ENCODE data around the gene ATP6V0D1. TPM values are rescaled to one million over a fixed set of nuclear protein-coding genes. Genes with fewer than 3 reads are reported as not detected.

The ATP6V0D1 gene
- 100 to 1,000 TPM; 142 to 185 TPM for total RNA-seq
- 10 to 100 TPM; 48.5 to 65.5 (median 58.0) TPM for polyA plus RNA-seq (ENCODE audit: insufficient read length in 6 of 6)
- long read RNA-seq, donor 1, transcript ATP6V0D1-201 (8 exons, 1,716 nt), result major isoform, 37 of 41 reads
- long read RNA-seq, donor 1, partial matches to known transcripts, result 0 of 41 reads
- long read RNA-seq, donor 1, other reads (novel, unspliced or antisense), result 0 of 41 reads
- long read RNA-seq, donor 2, transcript ATP6V0D1-201 (8 exons, 1,716 nt), result major isoform, 23 of 24 reads
- long read RNA-seq, donor 2, partial matches to known transcripts, result 0 of 24 reads
- long read RNA-seq, donor 2, other reads (novel, unspliced or antisense), result 0 of 24 reads
- long read RNA-seq, donor 3, transcript ATP6V0D1-201 (8 exons, 1,716 nt), result major isoform, 19 of 19 reads
- long read RNA-seq, donor 3, partial matches to known transcripts, result 0 of 19 reads
- long read RNA-seq, donor 3, other reads (novel, unspliced or antisense), result 0 of 19 reads
- long read RNA-seq, donor 4, transcript ATP6V0D1-201 (8 exons, 1,716 nt), result major isoform, 145 of 156 reads
- long read RNA-seq, donor 4, partial matches to known transcripts, result 3 of 156 reads
- long read RNA-seq, donor 4, other reads (novel, unspliced or antisense), result 8 of 156 reads
- long read RNA-seq, donor 5, transcript ATP6V0D1-201 (8 exons, 1,716 nt), result major isoform, 18 of 19 reads
- long read RNA-seq, donor 5, partial matches to known transcripts, result 0 of 19 reads
- long read RNA-seq, donor 5, other reads (novel, unspliced or antisense), result 0 of 19 reads
- long read RNA-seq, donor 6, transcript ATP6V0D1-201 (8 exons, 1,716 nt), result major isoform, 20 of 21 reads
- long read RNA-seq, donor 6, partial matches to known transcripts, result 0 of 21 reads
- long read RNA-seq, donor 6, other reads (novel, unspliced or antisense), result 0 of 21 reads
- long read RNA-seq, donor 7, transcript ATP6V0D1-201 (8 exons, 1,716 nt), result major isoform, 11 of 11 reads
- long read RNA-seq, donor 7, partial matches to known transcripts, result 0 of 11 reads
- long read RNA-seq, donor 7, other reads (novel, unspliced or antisense), result 0 of 11 reads
- long read RNA-seq, donor 8, transcript ATP6V0D1-201 (8 exons, 1,716 nt), result major isoform, 21 of 21 reads
- long read RNA-seq, donor 8, partial matches to known transcripts, result 0 of 21 reads
- long read RNA-seq, donor 8, other reads (novel, unspliced or antisense), result 0 of 21 reads
- long read RNA-seq, donor 9, result 0 reads
- long read RNA-seq, donor 10, transcript ATP6V0D1-201 (8 exons, 1,716 nt), result major isoform, 249 of 268 reads
- long read RNA-seq, donor 10, partial matches to known transcripts, result 6 of 268 reads
- long read RNA-seq, donor 10, other reads (novel, unspliced or antisense), result 13 of 268 reads
- long read RNA-seq, donor 11, result 0 reads
- long read RNA-seq, donor 12, transcript ATP6V0D1-201 (8 exons, 1,716 nt), result major isoform, 10 of 10 reads
- long read RNA-seq, donor 12, partial matches to known transcripts, result 0 of 10 reads
- long read RNA-seq, donor 12, other reads (novel, unspliced or antisense), result 0 of 10 reads

DNA sequence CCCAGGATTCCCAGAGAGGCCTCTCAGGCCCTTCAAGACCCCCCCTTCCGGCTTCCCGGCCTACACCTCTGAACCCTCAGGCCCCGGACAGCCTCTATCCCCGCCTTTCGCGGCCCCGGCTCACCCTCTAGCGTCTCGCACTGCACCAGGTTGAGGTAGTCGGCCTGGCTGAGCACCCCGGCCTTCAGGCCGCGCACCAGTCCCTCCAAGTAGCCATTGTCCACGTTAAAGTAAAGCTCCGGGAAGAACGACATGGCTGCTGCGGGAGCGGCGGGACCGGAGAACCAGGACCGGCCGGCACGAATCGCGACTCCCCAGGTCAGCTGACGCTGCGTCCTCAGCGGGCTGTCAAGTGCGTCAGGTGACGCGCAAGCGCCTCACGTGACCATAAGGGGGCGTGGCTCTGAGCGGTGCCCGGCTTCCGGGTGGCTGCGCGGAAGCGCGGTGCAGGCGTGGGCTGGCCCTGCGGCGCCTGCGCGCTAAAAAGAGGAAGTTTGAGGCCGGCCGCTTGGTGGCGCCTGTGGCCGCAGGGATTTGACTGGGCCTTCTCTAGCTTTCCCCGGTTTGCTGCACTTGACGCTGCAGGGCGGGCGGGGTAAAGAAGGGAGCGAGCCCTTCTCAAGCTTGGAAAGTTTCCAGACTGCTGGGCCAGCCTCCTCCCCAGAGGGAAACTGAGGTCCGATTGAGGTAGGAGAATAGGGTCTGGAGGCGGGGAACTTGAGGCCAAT is at the start of gene ATP6V0D1:
TSS of gene ATP6V0D1 (minus strand) at position 325 of the 728 bp plus-strand sequence. CDS start at position 254, 71 bp downstream.
- intact Hi-C loops (cut with DNase I), result no loop called here

DNA sequence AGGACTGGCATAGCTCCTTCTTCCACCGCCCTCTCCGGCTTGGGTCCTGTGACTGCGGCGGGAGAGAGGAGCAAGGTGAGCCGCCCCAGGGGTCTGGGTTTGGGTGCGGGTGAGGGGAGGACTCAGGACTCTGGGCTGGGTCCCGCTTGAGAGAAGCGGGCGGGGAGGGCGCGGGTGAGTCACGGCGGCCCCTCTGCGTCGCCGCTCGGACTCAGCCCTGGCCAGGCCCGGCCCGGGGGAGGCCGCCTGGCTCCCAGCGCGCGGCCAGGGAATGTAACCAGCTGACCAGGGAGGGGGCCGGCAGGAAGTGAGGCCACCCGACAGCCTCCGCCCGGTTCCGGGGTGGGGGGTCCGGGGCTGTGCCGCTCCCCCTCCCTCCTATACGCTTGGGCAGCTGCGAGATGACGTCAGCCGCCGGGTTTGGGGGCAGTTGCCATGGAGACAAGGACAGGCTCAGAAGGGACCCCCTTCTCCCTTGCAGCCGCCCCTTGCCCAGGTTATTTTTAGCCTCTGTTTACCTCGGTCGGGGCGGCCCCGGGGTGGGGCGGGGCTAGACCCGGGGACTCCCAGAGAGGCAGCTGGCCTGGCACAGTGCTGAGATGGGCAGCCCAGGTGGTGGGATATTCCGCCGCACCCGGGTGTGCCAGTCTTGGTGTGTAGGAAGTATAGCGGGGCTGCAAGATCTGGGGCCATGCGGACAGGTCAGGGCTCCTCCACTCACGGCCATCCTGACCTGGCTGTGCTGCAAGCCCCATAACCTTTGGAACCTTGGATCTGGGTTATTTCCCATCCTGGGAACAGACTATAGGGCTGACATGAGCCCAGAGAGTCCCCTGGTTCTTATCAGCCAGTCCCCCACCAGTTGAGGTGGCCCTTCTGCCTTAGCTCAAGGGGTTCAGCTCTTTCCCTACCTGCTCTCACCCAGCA is 49.3 kb upstream of the ATP6V0D1 start:
- intact Hi-C loops (cut with DNase I), result no loop called here
- peak; percentile 81 for ATAC-seq

More for the DNA sequence above, at the start of gene ATP6V0D1:
- TF ChIP-seq, protein P1, sequence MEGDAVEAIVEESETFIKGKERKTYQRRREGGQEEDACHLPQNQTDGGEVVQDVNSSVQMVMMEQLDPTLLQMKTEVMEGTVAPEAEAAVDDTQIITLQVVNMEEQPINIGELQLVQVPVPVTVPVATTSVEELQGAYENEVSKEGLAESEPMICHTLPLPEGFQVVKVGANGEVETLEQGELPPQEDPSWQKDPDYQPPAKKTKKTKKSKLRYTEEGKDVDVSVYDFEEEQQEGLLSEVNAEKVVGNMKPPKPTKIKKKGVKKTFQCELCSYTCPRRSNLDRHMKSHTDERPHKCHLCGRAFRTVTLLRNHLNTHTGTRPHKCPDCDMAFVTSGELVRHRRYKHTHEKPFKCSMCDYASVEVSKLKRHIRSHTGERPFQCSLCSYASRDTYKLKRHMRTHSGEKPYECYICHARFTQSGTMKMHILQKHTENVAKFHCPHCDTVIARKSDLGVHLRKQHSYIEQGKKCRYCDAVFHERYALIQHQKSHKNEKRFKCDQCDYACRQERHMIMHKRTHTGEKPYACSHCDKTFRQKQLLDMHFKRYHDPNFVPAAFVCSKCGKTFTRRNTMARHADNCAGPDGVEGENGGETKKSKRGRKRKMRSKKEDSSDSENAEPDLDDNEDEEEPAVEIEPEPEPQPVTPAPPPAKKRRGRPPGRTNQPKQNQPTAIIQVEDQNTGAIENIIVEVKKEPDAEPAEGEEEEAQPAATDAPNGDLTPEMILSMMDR (IDR thresholded peaks at IDR 0.05), result peak; percentile 69 to 88
- Histone ChIP-seq H3K27ac (peak within 1 kb of the TSS; percentile 96 to 97), H3K36me3 (peaks cover 0 to 15% of the 10 kb centered on the region in 2 donors), H3K27me3 (no peaks in the 10 kb centered on the region), H3K4me1 (peaks cover 26 to 79% of the 10 kb centered on the region in 2 donors), H3K4me3 (peak within 1 kb of the TSS; percentile 84 to 98), H3K9me3 (no peaks in the 10 kb centered on the region)
- DNase-seq, result peak; percentile 98 to 100 (median 99)
- peak; percentile 92 for ATAC-seq

DNA sequence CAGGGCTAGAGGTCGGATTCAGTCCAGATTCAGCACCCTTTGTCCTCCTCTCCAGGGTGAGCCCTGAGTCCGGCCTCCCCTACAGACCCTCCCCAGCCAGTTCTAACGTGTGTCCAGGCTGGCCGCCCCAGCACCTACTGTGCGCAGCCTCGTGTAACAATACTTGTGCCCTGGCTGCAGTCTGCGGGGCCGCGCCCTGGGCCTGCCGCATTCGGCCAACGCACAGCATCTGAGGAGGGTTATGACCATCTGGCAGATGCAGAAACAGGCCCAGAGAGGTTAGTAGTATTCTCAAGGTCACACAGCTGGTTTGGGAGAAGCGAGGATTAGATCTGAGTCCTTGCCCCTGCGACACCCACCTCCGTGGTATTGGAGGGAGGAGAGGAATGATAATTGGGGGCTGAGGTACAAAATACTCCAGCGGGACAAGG is 48.6 kb upstream of the ATP6V0D1 start:
- Histone ChIP-seq H3K27ac (peak overlapping the region; percentile 90 to 91), H3K4me3 (peak overlapping the region; percentile 91 to 97), H3K9me3 (no peaks in the 10 kb centered on the region), H3K27me3 (no peaks in the 10 kb centered on the region), H3K4me1 (peaks cover 6 to 61% of the 10 kb centered on the region in 2 donors), H3K36me3 (no peaks in the 10 kb centered on the region)
- TF ChIP-seq, protein P1 (IDR thresholded peaks at IDR 0.05), result no peak
- DNase-seq (peak in 1 of 4 donors; percentile 83), ATAC-seq (peak; percentile 21)
- intact Hi-C loops (cut with DNase I), result no loop called here

More for the DNA sequence above, 49.3 kb upstream of the ATP6V0D1 start:
- Histone ChIP-seq H3K27me3 (no peaks in the 10 kb centered on the region), H3K9me3 (no peaks in the 10 kb centered on the region), H3K27ac (peak overlapping the region; percentile 90 to 91), H3K36me3 (no peaks in the 10 kb centered on the region), H3K4me1 (peaks cover 6 to 68% of the 10 kb centered on the region in 2 donors), H3K4me3 (peak overlapping the region; percentile 91 to 97)
- TF ChIP-seq, protein P1 (IDR thresholded peaks at IDR 0.05), result no peak
- DNase-seq, result peak; percentile 49 to 91 (median 82)

All from left lung (tissue), 14 donors.